Hepatocyte (in vitro differentiated cells): ENCODE data around the gene EDEM3.
A peak's percentile ranks its signal among the peaks of the same experiment; 100 is the strongest.

Source experiments
- EZH2 ChIP-seq: fragments of 200-600 bp; sonication (generic); IDR thresholded peaks from 2 replicates; pipeline ENCODE4 v1.6.1; 2016; ENCODE audit warnings: antibody characterized with exemption, mild to moderate bottlenecking, borderline replicate concordance
- EZH2phosphoT487 ChIP-seq: fragments of 200-600 bp; sonication (generic); IDR thresholded peaks from one replicate; pipeline ENCODE4 v1.6.1; 2018; ENCODE audit warnings: antibody characterized with exemption, mild to moderate bottlenecking, low read depth, moderate library complexity; ENCODE audit not compliant: unreplicated experiment, severe bottlenecking
- TF ChIP-seq, protein P1 (sequence below): fragments of 200-600 bp; sonication (generic); IDR thresholded peaks from 2 replicates; pipeline ENCODE4 v1.5.1; 2016; ENCODE audit warnings: antibody characterized with exemption, mild to moderate bottlenecking; ENCODE audit not compliant: poor library complexity

DNA sequence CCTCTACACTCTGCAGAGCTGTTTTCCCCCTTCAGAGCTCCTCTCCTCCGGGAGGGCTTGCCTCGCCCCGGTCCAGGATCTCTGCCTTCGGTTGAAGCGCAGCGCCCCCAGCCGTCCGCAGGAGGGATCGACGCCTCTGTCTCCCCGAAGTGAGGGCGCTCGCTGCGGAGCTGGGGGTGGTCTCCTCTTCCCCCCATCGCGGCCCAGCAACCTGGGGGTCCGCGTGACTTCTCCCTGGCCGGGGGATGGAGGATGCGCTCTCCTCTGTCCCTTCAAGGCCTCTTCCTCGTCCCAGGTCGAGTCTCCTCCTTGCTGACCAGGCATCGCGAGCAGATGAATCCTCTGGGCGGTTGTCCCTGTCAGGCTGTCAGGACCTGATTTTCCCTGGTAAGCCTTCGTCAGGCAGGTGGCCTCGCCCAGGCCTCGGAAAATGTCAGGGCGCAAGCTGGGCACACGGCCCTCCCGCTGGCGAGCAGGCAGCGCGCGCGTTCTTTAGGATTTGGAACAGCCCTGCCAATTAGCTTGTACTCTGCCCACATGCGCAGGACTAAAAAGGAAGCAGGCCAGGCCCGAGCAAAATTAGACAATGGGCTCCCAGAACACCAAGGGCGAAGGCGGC is 90.5 kb downstream of the EDEM3 start:
- TF ChIP-seq, protein P1, sequence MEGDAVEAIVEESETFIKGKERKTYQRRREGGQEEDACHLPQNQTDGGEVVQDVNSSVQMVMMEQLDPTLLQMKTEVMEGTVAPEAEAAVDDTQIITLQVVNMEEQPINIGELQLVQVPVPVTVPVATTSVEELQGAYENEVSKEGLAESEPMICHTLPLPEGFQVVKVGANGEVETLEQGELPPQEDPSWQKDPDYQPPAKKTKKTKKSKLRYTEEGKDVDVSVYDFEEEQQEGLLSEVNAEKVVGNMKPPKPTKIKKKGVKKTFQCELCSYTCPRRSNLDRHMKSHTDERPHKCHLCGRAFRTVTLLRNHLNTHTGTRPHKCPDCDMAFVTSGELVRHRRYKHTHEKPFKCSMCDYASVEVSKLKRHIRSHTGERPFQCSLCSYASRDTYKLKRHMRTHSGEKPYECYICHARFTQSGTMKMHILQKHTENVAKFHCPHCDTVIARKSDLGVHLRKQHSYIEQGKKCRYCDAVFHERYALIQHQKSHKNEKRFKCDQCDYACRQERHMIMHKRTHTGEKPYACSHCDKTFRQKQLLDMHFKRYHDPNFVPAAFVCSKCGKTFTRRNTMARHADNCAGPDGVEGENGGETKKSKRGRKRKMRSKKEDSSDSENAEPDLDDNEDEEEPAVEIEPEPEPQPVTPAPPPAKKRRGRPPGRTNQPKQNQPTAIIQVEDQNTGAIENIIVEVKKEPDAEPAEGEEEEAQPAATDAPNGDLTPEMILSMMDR: peak; percentile 91
- TF ChIP-seq EZH2: no peak
- no peak for TF ChIP-seq EZH2phosphoT487
